GM21619 (cell line): Measurements from ENCODE around the gene ADAP1.

Source experiments
- ATAC-seq: cut with Tn5 transposase; IDR thresholded peaks from one replicate; pipeline ENCODE4 v1.9.1; 2021; ENCODE audit not compliant: unreplicated experiment

ADAP1 gene

DNA sequence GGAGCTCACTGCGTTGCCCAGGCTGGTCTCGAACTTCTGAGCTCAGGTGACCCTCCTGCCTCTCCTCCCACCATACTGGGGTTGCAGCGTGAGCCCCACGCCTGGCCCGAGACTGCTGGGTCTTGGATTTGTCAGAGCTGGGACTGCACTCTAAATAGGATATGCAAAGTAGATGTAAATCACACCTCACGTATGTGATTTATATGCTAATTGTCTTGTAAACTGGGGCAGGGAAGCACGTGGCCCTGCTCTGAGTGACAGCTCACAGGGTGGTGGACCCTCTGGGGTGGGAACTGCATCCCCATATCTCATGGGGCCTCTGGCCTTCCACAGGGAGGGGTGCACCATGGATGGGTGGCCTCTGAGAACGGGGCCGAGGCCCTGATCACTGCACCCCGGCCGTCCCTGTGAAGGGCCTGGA lies 44.0 kb downstream of the ADAP1 start:
- ATAC-seq, result no peak

DNA sequence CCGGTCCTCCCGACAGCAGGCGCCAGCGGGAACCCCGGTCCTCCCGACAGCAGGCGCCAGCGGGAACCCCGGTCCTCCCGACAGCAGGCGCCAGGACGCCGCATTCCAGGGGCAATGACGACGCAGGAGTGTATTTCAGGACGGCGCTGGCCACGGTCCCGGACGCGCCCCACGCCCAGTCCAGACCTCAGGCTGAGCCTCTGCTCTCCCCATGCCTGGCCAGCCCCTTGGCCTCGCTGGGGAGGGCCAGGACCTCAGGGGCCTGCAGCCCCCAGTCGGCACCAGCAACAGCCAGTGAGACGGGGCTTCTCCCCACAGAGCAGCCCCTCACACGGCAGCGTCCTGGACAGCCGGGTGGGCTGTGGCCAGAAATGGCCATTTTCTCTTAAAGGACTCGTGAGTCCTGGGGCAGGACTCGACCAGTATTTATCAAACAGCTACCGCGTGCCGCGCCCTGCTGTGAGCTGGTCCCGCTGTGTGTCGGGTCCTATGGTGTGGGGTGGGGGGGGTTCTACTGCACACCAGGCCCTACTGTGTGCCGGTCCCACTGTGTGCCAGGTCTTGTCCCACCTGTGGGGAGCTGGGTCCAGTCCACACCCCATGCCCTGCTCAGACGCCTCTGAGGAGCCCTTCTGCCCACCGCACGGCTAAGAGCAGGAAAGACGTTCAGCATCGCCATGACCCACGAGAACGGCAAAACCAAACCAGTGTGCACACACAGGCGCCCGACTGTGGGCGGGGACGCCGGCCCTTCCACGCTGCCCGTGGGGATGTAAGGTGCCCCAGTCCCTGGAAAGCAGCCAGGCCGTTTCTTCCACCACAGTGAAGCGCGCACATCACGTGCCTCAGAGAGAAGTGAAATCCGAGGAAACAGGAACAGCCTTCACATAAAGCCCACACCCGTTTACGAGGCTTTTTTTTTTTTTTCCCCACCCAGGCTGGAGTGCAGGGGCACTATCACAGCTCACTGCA lies 44.8 kb downstream of the ADAP1 start:
- ATAC-seq, result no peak

- ATAC-seq, result peak; percentile 57
These were observed 45.7 kb downstream of the ADAP1 start for GRCh38 chr7:908591-909357.

- no peak for ATAC-seq
These were observed 46.3 kb downstream of the ADAP1 start for GRCh38 chr7:908159-908581.

DNA sequence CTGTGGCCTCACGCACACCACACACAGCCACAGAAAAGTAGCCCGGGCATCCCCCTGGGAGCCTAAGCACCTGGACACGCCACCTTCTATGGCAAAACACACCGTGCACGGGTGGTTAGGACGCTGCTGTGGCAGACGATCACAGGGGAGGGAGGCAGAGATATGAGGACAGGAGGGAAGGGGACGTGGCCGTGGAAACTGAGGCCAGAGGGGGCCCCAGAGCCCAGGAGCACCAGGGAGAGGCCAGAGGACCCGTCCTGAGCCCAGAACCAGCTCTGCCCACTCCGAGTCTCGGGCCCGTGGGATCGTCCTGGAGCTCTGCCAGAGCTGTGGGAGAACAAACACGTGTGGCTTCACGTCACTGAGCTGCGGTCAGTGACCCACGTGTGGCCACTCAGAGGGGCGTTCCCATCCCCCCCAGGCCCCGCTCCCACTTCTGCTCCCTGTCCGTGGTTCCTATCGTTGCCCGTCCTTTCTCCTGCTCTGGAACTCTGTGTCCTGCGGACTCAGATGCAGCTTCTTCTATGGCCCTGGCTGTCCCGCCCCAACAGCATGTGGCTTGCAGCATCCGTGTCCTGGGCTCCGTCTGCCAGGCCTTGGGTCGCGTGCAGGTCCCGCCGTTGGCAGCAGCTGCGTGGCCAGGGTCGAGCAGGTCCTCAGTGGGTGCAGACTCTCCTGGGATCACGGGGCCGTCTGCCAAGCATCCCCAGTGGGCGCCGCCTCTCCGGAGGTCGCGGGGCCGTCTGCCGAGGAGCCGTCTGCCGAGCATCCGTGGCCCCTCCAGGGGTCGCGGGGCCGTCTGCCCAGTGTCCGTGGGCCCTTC lies 47.1 kb downstream of the ADAP1 start:
- ATAC-seq, result no peak

- ATAC-seq, result no peak
These were observed 47.7 kb downstream of the ADAP1 start for GRCh38 chr7:906776-907157.

DNA sequence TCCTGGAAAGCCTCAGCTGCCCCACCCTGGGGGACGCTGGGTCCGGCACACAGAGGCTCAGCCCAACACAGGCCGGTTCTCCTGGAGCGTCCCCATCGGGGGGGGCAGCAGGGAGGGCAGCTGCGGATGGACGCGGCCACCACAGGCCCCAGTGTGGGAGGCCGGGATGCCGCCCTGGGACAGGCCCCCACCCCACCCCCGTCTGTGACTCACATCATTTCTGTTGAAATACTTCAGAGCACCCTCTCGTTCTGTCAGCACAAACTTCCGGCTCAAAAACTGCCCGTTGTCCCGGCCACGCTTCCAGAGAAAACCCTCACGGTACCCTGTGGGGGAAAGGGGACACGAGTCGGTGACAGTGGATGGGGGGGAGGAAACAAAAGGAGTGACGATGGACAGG lies 49.6 kb downstream of the ADAP1 start:
- ATAC-seq, result no peak

GRCh38 chr7:903921-904755 lies 50.3 kb downstream of the ADAP1 start:
- ATAC-seq, result no peak

DNA sequence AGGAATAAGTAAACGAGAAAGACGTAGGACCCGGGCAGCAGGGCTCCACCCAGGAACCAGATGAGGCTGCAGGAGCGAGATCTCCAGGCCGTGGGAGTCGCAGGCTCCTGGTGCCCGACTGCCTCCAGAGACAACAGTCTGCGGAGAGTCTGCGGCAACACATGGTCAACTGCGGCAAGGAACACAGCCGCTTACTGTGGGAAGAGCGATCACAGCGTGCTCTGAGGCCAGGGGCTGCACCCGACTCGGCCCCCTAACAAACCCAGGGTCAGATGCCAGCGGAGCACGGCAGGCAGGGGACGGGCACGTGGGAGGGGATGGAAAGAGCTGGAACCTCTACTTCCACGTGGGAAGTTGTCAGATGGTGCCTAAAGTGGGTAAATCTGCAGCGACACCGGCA lies 51.5 kb downstream of the ADAP1 start:
- no peak for ATAC-seq

- no peak for ATAC-seq
These were observed 52.9 kb downstream of the ADAP1 start for GRCh38 chr7:901388-902154.

DNA sequence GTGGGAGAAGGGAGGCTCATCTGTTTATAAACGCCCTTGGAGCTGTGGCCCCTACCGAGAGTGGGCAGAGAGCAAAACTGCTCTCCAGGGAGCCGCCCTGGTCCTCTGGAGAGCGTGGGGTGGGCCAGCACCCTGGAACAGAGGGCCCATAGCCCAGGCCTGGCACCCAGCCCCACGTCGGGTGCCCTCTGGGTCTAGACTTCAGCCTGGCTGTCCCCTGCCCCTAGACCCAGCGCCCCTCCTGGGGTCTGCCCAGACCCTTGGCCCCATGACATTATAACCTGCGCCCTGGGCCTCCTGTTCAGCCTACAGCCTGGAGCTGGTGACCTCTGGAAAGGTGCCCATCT lies 53.5 kb downstream of the ADAP1 start:
- no peak for ATAC-seq

- no peak for ATAC-seq
These were observed 54.0 kb downstream of the ADAP1 start for GRCh38 chr7:900331-901040.

GRCh38 chr7:899806-900205 lies 54.7 kb downstream of the ADAP1 start:
- ATAC-seq, result no peak

DNA sequence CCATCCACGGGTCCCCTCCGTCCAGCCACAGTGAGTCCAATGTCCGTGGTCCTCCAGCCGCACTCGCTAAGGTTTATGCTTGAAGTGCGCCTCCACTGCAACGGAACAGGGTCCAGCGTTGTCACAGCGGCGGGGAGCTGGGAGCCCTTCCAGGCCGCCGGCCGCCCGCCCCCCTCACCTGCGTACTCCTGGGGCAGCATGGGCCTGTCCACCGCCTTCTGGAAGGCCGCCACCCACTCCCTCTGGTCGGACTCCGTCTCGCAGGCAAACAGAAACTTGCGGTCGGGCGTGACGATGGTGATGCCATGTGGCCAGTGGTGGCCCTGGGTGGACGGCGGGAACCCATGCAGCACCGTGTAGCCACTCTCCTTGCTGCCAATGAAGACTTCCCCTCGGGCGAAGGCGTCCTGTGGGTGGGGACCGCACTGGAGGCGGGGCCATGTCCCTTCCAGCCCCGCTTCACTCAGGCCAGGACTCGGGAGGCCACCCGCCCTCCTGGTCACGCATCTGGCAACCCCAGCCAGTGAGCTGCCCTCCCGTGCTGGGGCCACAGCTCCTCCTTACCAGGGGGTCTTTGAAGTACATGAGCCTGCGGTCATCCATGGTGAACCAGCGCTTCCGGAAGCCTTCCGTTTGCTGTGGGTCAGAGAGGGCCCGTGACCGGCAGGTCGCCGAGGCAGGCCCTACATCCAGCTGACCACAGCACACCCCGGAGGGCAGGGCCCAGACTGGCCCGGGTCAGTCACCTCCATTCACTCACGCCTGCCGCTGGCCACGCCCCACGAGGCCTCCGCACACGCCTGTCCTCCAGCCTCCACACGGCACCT lies 55.4 kb downstream of the ADAP1 start:
- no peak for ATAC-seq

- no peak for ATAC-seq
These were observed 56.0 kb downstream of the ADAP1 start for GRCh38 chr7:898460-898854.

DNA sequence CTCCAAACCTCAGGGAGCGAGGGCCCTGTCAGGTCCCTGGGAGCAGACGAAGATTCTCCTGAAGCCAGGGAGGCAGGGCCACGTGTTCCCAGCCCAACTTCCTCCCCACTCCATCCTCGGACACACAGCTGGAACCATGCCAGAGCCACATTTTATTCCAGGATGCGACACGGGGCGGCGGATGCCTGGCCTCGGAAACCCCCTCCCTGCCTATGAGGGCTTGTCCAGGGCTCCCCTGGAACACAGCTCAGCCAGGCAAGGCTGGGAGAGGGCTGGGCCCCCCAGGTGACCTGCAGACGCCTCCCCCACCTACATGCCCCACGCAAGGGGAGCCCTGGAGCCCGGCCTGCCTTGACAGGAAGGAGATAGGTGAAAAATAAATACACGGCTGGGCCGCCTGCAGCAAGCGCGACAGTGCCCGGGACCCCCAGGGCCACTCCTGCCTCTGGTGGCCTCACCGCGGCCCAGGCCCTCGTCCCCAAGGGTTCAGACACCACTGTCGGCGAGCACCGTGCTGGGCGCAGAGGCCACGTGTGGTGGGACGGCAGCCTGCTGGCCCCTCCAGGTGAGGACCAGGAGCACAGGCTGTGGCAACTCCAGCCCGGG lies 56.6 kb downstream of the ADAP1 start:
- no peak for ATAC-seq

DNA sequence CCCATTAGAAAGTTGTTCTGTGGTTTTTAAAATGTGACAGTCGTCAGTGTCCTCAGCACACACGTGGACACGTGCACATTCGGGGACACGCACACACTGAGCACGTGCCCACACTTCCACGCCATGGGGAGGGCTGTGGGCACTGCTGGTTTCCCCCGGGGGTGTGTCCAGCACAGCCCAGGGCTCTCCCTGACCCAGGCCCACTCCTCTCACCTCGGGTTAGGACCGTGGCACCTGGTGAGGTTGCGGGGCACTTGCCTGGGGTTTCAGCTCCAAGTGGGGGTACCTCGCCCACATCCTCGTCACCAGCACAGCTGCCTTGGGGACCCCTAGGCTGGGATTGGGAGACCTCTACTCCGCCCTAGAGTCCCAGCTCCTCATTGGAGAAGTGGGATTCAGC lies 57.4 kb downstream of the ADAP1 start:
- no peak for ATAC-seq
